ENCODE results near the gene MMP14. TPM values are rescaled to one million over a fixed set of nuclear protein-coding genes. Genes with fewer than 3 reads are reported as not detected.
"Not testable (repeated sequence)": the region's sequence is repeated elsewhere in the genome, so short reads cannot be mapped to it uniquely, and the experiment has no call there.

MMP14 gene
- total RNA-seq, 2 experiments from 2014 or later = 2.8 to 9.0 TPM

DNA sequence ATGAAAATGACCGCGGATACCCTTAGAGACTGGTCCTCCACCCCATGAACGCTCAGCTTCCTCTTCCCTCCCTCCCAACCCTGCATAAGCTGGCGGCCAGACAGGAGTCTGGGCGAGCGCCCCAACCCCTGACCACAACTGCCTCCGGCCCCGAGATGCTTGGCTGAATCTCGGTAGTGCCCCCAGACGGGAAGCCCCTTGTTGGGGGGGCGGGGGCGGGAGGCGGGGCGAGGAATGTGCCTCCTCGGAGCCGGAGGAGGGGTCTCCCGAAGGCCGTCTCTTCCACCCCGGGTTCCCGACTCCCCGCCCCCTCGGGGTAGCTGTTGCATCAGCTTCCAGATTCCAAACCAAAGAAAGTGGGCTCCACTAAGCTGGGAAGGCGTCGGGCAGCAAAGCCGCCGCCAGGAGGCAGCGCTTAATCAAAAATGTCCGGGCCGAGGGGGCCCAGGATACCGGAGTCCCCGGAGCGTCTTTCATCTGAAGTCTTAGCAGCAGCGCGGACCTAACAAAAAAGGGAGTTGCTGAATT is 13.8 kb upstream of the MMP14 start:
- Histone ChIP-seq H3K4me1 (ENCODE audit: insufficient read depth, low read length, poor library complexity, severe bottlenecking) (peaks cover 78% of the 10 kb centered on the region), H3K36me3 (ENCODE audit: insufficient read depth, low read length) (no peaks in the 10 kb centered on the region), H2AFZ (ENCODE audit: low read length) (peak overlapping the region; percentile 84), H3K27ac (ENCODE audit: low read depth, low read length, poor library complexity, severe bottlenecking) (peak overlapping the region; percentile 82), H4K20me1 (ENCODE audit: insufficient read depth, low read length) (no peaks in the 10 kb centered on the region), H3K4me3 (ENCODE audit: low read depth, low read length, poor library complexity, severe bottlenecking) (peak overlapping the region; percentile 58), H3K9me3 (ENCODE audit: low read length) (no peaks in the 10 kb centered on the region), H3K79me2 (ENCODE audit: insufficient read depth, low read depth, low read length) (no peaks in the 10 kb centered on the region), H3K9me2 (ENCODE audit: insufficient read depth, low read length) (no peaks in the 10 kb centered on the region), H3K4me2 (ENCODE audit: low read length) (peak overlapping the region; percentile 73)
- DNase-seq (ENCODE audit: low spot score) = peak; percentile 83
- BruUV-seq (replicated peaks) = no TSS peak
- ChIA-PET POLR2A (interaction anchor here (0.7 to 3.7 kb wide), 13 partner anchors 11 to 234 kb away, joined by 3 to 42 read pairs (median 4); partner anchors contain the start of genes DAD1 and OXA1L), CTCF (ENCODE audit: unreplicated experiment) (interaction anchor here (0.8 to 1.8 kb wide), 7 partner anchors 11 to 37 kb away, joined by 3 to 15 read pairs (median 4); no protein-coding TSS in a partner anchor)
- no peak for TF ChIP-seq EZH2phosphoT487 (IDR thresholded peaks at IDR 0.05; ENCODE audit: borderline replicate concordance, low read depth, low read length)
- TF ChIP-seq, protein P1, sequence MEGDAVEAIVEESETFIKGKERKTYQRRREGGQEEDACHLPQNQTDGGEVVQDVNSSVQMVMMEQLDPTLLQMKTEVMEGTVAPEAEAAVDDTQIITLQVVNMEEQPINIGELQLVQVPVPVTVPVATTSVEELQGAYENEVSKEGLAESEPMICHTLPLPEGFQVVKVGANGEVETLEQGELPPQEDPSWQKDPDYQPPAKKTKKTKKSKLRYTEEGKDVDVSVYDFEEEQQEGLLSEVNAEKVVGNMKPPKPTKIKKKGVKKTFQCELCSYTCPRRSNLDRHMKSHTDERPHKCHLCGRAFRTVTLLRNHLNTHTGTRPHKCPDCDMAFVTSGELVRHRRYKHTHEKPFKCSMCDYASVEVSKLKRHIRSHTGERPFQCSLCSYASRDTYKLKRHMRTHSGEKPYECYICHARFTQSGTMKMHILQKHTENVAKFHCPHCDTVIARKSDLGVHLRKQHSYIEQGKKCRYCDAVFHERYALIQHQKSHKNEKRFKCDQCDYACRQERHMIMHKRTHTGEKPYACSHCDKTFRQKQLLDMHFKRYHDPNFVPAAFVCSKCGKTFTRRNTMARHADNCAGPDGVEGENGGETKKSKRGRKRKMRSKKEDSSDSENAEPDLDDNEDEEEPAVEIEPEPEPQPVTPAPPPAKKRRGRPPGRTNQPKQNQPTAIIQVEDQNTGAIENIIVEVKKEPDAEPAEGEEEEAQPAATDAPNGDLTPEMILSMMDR (conservative IDR thresholded peaks at IDR 0.05; ENCODE audit: low read length) = peak; percentile 90
- intact Hi-C loops (cut with micrococcal nuclease; ENCODE audit: unreplicated experiment) = loop anchor here (1.0 to 5.0 kb wide), 3 partner anchors 31 to 78 kb away; partner anchors contain the start of gene LRP10

DNA sequence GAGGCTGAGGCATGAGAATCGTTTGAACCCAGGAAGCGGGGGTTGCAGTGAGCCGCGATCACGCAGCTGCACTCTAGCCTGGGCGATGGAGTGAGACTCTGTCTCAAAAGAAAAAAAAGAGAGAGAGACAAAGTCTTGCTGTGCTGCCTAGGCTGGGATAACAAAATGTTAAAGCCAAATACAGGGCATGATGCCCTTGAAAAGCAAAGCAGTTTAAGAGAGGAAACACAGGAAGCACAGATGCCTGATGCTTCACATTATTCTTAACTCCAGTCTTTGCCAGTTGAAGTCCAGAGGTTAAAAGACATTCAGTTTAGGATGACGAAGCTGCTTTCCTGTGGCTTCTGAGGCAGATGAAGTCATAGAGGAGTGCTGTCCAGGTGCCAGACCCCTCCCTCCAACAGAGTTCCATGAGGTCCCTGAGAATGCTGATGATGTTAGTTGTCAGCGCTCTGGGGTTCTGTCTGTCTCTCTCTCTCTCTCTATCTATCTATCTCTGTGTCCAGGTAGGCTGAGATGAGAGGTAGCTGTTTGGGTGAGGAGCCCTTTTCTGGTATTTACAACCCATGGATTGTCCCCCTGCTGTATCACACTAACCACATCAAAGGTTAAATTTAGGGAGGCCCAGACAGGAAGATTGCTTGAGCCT is 11.6 kb upstream of the MMP14 start:
- Histone ChIP-seq H3K9me3 (ENCODE audit: low read length) (no peaks in the 10 kb centered on the region), H3K79me2 (ENCODE audit: insufficient read depth, low read depth, low read length) (peaks cover 2% of the 10 kb centered on the region; the same call in 1 of the 2 replicates), H2AFZ (ENCODE audit: low read length) (peak overlapping the region; percentile 82), H3K4me2 (ENCODE audit: low read length) (peak overlapping the region; percentile 68), H3K27ac (ENCODE audit: low read depth, low read length, poor library complexity, severe bottlenecking) (peak overlapping the region; percentile 82), H4K20me1 (ENCODE audit: insufficient read depth, low read length) (no peaks in the 10 kb centered on the region), H3K9me2 (ENCODE audit: insufficient read depth, low read length) (no peaks in the 10 kb centered on the region), H3K36me3 (ENCODE audit: insufficient read depth, low read length) (no peaks in the 10 kb centered on the region), H3K4me3 (ENCODE audit: low read depth, low read length, poor library complexity, severe bottlenecking) (peak overlapping the region; percentile 35), H3K4me1 (ENCODE audit: insufficient read depth, low read length, poor library complexity, severe bottlenecking) (peaks cover 76% of the 10 kb centered on the region)
- intact Hi-C loops (cut with micrococcal nuclease; ENCODE audit: unreplicated experiment) = loop anchor here (5.0 kb wide), 1 partner anchor 47 kb away; the partner anchor contains the start of gene LRP10
- ChIA-PET POLR2A (interaction anchor here (0.6 to 3.7 kb wide), 12 partner anchors 9 to 332 kb away, joined by 3 to 42 read pairs (median 5); partner anchors contain the start of genes OXA1L and SLC7A7), CTCF (ENCODE audit: unreplicated experiment) (interaction anchor here (1.0 kb wide), 1 partner anchor 28 kb away, joined by 4 read pairs; no protein-coding TSS in a partner anchor)
- BruUV-seq (replicated peaks) = no TSS peak
- peak; percentile 76 for DNase-seq (ENCODE audit: low spot score)
- no peak for TF ChIP-seq EZH2phosphoT487 (IDR thresholded peaks at IDR 0.05; ENCODE audit: borderline replicate concordance, low read depth, low read length)
- TF ChIP-seq, protein P1 (conservative IDR thresholded peaks at IDR 0.05; ENCODE audit: low read length) = no peak

DNA sequence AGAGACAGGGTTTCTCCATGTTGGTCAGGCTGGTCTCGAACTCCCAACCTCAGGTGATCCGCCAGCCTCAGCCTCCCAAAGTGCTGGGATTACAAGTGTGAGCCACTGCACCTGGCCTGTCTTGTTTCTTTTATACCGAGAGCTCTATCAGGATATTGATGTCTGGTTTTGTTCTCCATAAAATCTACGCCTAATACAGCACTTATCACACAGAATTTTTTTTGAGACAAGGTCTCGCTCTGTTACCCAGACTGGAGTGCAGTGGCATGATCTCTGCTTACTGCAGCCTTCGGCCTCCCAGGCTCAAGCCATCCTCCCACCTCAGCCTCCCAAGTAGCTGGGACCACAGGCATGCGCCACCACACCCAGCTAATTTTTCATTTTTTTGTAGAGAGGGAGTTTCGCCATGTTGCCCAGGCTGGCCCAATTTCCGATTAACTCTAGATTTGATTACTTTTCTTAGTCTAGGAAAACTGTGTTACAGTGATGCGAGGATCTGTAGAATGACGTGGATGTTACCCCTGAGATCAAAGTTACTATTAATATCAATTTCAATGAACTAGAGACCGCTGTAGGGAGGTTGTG is 7.2 kb upstream of the MMP14 start:
- peak overlapping the region; percentile 74 for H3K4me3 ChIP-seq (ENCODE audit: low read depth, low read length, poor library complexity, severe bottlenecking)

More for the DNA sequence above, 7.2 kb upstream of the MMP14 start:
- peaks cover 25% of the 10 kb centered on the region for H3K79me2 ChIP-seq (ENCODE audit: insufficient read depth, low read depth, low read length)
- peaks cover 56% of the 10 kb centered on the region for H3K4me1 ChIP-seq (ENCODE audit: insufficient read depth, low read length, poor library complexity, severe bottlenecking)
- peak overlapping the region; percentile 69 for H3K27ac ChIP-seq (ENCODE audit: low read depth, low read length, poor library complexity, severe bottlenecking)
- DNase-seq (ENCODE audit: low spot score); CTCF ChIA-PET (ENCODE audit: unreplicated experiment); H3K9me2 ChIP-seq (ENCODE audit: insufficient read depth, low read length); intact Hi-C loops (cut with micrococcal nuclease; ENCODE audit: unreplicated experiment); H4K20me1 ChIP-seq (ENCODE audit: insufficient read depth, low read length); H3K9me3 ChIP-seq (ENCODE audit: low read length): not testable (repeated sequence)
- peak overlapping the region; percentile 93 for H3K4me2 ChIP-seq (ENCODE audit: low read length)
- H3K36me3 ChIP-seq (ENCODE audit: insufficient read depth, low read length) = peaks cover 30% of the 10 kb centered on the region
- POLR2A ChIA-PET = interaction anchor here (2.1 kb wide), 1 partner anchor 10 kb away, joined by 7 read pairs; no protein-coding TSS in a partner anchor
- H2AFZ ChIP-seq (ENCODE audit: low read length) = peak overlapping the region; percentile 76; the same call in 1 of the 2 replicates
- TSS peak; percentile 94 for BruUV-seq (replicated peaks)
